Raji (cell line): ENCODE results near the gene OR10D3.

Source experiments
- POLR2A ChIP-seq: IDR thresholded peaks from 2 replicates; pipeline ENCODE4 v1.6.1; 2011; ENCODE audit warnings: low read depth, low read length, control low read depth; ENCODE audit not compliant: insufficient read depth

The OR10D3 gene, protein sequence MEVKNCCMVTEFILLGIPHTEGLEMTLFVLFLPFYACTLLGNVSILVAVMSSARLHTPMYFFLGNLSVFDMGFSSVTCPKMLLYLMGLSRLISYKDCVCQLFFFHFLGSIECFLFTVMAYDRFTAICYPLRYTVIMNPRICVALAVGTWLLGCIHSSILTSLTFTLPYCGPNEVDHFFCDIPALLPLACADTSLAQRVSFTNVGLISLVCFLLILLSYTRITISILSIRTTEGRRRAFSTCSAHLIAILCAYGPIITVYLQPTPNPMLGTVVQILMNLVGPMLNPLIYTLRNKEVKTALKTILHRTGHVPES

DNA sequence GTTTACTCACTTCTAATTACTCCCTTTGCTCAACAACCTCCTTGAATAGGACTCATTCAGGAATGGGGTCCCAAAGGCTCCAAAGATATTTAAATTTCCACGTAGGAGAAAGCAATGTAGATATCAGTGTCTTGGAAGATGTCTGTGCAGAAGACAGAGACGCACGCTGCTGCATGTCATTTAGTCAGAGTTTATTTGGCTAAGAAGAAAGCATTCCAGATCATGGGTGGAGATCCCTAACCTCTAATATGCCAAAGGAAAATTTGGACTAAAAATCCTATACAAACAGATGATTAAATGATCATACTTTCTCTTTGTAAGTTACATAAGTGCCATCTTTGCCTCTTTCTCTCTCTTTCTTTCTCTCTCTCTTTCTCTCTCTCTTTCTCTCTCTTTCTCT lies at the start of gene OR10D3:
Gene OR10D3 (plus strand): TSS at position 278 of the 400 bp plus-strand sequence. CDS start 1,925 bp downstream, outside the sequence.
- no peak for TF ChIP-seq POLR2A

DNA sequence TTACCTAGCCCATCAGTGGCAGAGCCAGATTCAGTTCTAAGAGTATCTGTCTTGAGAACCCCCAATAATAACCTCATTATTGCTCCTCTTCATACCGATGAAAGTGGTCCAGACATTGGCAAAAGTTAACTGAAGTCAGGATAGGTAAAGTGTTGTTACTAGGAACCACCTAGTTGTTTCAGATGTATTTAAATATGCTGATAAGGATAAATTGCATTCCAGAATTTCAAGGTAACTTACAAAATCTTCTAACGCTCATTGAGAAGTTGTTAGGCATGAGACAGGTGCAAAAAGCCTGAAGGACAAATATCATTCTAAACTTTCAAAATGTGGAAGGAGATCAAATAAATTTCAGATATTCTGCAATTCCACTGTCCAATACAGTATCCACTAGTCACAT lies 40.1 kb upstream of the OR10D3 start:
- no peak for TF ChIP-seq POLR2A

DNA sequence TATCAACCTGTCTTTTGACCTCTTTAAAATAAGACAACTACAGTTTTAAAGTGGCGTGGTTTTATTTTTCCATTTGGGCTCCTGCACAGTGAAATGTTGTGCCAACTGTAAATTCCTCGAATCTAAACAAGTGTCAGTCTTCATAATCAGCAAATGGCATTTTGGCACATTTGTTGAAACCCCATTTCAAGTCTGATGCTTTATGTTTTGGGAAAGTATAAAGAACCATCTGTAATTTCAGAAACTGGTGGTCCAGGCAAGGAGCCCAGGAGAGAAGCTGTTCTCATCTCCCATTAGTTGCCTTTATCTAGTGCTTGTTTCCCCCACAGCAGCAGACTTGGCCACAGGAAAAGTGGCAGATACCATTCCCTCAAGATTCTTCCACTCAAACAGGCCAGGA lies 35.2 kb upstream of the OR10D3 start:
- no peak for TF ChIP-seq POLR2A

DNA sequence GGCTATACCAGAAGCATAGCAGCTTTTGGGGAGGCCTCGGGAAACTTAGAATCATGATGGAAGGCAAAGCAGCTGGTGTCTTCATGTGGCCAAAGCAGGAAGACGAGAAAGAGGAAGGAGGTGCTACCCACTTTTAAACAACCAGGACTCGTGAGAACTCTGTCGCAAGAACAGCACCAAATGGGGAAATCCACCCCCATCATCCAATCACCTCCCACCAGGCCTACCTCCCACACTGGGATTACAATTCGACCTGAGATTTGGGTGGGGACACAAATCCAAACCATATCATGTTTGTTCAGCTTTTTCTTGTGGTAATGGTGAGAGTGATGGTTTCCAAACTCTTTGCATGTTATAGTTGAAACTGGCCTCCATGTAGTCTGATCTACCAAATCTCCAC lies 32.5 kb upstream of the OR10D3 start:
- TF ChIP-seq POLR2A = no peak

DNA sequence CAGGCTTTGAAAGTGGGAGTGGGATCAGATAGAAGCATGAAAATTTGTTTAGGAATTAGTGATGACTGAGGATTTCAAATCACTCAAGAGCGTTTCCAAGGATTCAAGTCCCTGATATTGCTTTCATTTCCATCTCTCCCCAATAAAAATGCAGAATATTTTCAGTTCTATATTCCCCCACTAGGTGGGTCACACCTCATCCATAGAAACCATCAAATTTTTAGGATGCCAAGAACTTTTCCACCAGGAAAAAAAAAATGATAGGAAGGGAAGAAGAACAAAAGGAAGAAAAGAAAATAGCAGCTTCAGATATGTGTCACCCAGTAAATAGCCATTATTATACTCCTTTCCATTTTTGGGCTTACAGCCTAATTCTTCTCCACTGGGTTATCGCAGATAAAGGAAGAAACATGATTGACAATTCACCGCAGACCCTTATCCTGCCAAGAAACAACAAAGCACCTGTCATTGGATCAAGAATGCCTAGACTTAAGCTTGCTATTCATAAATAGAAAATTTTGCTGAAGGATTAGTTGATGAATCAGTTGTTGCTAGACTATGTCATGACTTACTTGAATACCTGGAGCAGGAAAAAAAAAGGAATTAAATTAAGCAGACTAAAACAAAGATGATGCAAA lies 30.3 kb upstream of the OR10D3 start:
- no peak for TF ChIP-seq POLR2A

DNA sequence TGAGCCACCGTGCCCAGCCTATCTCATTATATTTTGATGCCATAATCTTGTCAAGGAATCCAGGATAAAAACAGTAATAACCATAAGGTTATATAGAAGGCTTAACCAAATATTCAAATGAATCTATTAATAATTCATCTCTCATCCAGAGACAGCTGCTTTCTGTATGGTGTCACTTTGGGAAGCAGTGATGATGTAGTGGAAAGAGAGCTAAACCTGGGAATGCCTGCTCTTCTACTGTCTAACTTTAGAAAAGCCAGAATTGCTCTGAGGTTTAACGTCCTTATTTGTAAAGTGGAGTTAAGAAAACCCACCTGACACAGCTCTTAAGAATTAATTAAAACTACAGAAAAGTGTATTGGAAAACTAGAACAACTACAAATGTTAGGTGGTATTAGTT lies 29.3 kb upstream of the OR10D3 start:
- no peak for TF ChIP-seq POLR2A

DNA sequence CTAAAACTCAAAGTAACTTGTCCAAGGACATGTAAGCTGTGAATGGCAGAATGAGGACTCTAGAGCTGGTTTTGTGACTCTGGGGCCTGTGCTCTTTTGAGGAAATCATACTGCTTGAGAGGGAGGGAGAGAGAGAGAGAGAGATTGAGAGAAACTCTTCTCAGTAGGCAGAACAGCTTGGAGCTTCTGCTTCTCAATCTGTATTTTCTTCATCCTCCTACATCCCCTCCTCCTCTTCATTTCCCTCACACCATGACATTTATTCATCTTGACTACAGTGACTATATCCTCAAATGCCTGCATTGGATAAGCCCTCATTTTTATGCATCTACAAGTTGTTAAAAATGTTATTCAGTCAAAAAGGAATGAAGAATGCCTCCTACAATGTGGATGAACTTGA lies 23.7 kb upstream of the OR10D3 start:
- TF ChIP-seq POLR2A = no peak

DNA sequence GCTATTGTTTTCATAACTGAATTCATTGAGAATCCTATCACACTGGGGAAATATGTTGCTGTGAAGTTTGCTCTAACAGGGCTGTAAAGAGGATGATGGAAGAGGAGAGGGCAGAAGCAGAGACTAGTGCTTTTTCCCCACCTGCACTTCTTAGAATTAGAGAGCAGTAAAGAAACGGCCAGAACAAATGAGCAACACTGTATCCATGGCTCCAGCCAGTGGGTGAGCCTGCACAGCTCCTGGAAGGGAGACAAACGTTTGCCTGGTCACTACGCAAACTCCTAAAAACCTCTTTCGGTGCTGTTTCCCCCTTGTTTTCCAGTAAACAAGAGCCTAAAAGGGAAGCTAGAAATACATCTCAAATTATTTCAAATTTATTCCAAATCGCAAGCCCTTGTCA lies 22.2 kb upstream of the OR10D3 start:
- no peak for TF ChIP-seq POLR2A

DNA sequence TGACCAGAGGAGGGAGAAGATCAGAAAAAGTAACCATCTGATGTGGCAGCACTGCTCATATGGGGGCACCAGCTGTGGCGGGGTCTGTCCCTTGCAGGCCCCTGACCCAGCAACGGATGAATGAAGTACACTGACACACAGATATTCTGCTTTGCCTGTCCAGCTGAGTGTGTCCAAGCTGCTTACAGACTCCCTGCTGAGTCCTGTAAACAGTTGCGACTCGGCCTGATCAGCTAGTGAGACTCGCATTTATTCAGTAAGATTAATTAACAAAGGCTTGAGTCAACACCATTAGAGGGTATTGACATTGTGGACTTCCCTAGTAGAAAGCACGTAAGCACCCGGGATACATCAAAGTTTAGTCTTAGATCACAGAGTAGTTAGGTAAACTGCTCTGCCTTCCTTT lies 15.3 kb upstream of the OR10D3 start:
- TF ChIP-seq POLR2A = no peak

DNA sequence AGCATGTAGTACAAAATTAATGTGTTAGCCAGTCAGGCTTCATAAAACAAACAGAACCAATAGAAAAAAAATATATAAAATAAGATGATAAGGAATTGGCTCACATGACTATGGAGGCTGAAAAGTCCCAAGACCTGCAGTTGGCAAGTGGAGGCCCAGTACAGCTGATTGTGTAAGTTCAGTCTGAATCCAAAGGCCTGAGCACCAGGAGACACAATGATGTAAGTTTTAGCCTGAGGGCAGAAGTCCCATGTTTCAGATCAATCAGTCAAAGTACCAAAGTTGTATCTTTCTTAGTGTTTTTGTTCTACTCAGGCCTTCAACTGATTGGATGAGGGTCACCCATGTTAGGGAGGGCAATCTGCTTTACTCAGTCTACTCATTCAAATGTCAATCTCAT lies 14.3 kb upstream of the OR10D3 start:
- TF ChIP-seq POLR2A = no peak

DNA sequence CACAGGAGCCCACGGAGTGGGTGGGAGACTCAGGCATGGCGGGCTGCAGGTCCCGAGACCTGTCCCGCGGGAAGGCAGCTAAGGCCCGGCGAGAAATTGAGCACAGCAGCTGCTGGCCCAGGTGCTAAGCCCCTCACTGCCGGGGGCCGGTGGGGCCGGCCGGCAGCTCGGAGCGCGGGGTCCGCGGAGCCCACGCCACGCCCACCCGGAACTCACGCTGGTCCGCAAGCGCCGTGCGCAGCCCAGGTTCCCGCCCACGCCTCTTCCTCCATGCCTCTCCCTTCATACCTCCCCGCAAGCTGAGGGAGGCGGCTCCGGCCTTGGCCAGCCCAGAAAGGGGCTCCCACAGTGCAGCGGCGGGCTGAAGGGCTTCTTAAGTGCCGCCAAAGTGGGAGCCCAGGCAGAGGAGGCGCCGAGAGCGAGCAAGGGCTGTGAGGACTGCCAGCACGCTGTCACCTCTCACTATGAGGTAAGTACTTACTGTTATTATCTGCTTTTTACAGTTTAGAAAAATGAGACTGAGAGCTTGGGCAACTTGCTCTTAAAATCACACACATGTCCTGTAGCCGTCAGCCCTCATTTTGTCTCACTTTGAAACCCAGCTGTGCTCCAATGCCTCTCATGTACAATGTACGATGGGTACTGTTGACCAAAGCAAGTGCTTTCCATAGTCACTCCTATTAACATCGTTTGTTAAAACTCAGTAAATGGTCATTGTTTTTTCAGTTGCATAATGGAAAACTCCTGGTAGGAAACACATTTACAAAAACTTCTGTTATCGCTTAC lies 12.2 kb upstream of the OR10D3 start:
- no peak for TF ChIP-seq POLR2A

DNA sequence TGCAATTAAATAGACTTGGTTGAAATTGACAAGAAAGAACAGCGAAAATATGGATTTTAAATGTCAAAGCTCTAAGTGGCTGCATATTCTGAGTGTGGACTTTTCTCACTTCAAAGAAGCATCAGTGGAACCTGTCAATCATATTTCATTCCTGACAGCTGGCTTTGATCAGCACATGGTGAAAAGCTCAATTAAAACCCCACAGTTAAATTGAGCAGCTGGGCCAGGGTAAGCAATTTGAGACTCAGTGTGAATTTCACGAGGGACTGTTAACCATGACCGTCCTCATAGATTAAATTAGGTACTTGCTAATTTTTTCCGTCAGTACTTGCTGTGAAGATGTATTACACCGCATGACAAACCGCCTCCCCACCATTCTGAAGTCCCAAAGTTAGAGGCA lies 11.0 kb upstream of the OR10D3 start:
- TF ChIP-seq POLR2A = no peak

DNA sequence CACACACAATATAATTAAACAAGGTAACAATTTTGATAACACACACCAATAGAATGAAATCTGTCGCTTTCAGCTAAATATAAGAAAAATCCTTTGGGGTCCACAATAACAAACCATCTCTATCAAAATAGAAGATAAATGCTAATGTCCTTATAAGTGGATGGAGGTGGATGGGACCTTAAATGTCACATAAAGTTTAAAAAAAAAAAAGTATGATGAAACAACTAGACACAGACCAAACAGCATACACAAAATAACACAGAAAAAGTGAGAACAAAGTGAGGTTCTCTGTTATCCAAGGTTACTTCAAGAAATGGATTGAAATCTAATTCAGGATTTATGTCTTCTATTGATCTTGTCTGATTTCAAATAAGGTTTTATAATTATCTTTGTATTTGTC lies 10.5 kb upstream of the OR10D3 start:
- TF ChIP-seq POLR2A = no peak

DNA sequence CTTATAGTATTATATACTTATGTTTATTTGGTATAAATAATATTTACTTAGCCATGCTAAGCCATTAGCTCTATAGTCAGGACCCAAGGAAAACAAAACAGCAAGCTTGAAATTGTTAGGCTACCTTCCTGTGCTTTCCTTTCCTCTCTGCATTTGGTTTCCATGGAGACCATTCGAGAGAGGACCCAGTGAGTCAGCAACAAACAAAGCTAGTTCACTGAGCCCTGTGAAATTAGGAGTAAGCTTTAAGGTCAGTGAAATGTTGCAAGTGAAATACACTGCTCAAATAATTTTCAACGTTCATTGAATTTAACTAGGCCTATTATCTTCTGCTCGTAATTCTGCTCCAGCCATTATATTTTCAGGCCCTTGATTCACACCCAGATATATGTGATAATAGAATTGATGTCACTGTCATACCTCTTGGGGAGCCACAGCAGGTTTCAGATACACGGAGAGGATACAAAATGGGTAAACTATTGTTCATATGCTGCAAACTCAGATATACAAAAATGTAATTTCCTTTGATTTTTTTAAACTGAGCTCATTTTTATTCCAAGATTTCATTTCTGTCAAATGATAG lies 9.1 kb upstream of the OR10D3 start:
- no peak for TF ChIP-seq POLR2A

DNA sequence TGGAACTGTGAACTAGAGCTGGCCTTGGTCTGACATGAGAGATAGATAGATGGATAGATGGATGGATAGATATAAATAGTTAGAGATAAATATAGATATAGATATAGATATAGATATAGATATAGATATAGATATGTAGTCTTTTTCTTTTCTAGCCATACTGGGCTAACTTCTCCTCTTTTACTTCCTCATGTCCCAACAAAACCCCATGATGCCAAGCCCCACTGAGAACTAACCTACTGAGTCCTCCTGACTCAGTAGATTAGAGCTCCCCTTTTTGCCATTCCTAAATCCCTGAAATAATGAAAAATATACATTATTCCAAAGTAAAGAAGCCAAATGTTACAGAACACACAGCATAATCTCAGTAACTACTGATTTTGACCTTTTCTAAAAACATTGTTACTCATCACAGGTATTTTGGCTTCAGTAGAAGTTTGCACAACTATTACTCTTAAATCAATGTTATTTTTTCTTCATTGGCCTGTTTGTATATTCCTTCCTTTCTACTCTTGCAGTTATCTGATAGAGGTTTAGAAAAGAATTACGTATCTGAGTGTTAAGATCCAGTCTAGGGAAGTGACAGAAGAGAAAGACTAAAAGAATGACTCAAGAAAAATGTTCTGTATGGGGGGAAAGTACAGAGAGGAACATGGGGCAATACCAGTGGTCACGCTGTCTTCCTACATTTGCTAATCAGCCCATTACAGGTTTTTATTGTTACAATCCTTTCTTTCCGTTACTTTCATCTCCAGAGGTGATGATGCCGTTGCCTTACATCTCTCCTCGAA lies 6.0 kb upstream of the OR10D3 start:
- no peak for TF ChIP-seq POLR2A
